Rectal smooth muscle tissue (tissue), 1 donor: ENCODE results near the gene EPC1.
"Not testable (repeated sequence)": the region's sequence is repeated elsewhere in the genome, so short reads cannot be mapped to it uniquely, and the experiment has no call there.

Source experiments
- H3K27ac ChIP-seq: one replicate; pipeline ENCODE4 v1.7.0; 2013; ENCODE audit warnings: low read depth, low read length, inconsistent platforms
- H3K27me3 ChIP-seq: one replicate; pipeline ENCODE4 v1.7.0; 2013; ENCODE audit warnings: low read length; ENCODE audit not compliant: control insufficient read depth, insufficient read depth
- H3K36me3 ChIP-seq: one replicate; pipeline ENCODE4 v1.7.0; 2013; ENCODE audit warnings: low read length; ENCODE audit not compliant: control insufficient read depth, insufficient read depth
- H3K4me1 ChIP-seq: one replicate; pipeline ENCODE4 v1.7.0; 2013; ENCODE audit warnings: low read length; ENCODE audit not compliant: control insufficient read depth, insufficient read depth
- H3K4me3 ChIP-seq: one replicate; pipeline ENCODE4 v1.7.0; 2013; ENCODE audit warnings: low read length
- H3K9ac ChIP-seq: one replicate; pipeline ENCODE4 v1.7.0; 2013; ENCODE audit warnings: low read length

EPC1 gene

DNA sequence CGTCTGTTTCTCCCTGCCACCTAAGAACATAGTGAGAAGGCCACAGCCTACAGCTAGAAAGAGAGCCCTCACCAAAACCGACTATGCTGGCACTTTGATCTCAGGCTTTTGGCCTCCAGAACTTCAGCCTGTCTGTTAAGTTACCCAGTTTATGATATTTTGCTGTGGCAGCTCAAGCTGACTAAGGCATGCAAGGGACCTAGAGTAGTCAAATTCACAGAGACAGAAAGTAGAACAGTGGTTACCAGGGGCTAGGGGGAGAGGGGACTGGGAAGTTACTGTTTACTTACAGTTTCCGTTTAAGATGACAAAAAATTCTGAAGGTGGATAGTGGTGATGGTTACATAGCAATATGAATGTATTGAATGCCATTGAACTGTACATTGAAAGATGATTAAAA lies 96.5 kb downstream of the EPC1 start:
- H3K27ac ChIP-seq, H3K27me3 ChIP-seq, H3K9ac ChIP-seq, H3K4me3 ChIP-seq, H3K36me3 ChIP-seq, H3K4me1 ChIP-seq: not testable (repeated sequence)

DNA sequence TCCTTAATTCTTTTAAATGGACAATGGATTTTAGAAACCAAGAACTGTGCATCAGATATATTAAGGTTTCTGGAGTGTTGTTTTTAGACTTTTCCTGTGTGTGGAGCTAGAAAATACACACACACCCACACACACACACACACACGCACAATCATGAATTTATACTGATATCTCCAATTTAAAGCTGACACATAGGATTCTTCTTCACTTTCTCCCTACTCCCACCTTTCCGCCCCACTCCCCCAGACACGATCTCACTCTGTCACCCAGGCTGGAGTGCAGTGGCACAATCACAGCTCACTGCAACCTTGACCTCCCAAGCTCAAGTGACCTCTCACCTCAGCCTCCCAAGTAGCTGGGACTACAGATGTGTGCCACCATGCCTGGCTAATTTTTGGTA lies 100.3 kb downstream of the EPC1 start:
- Histone ChIP-seq H3K27ac (no peak overlapping the region), H3K4me3 (no peak overlapping the region), H3K36me3 (no peaks in the 10 kb centered on the region), H3K9ac (no peak overlapping the region), H3K27me3 (no peaks in the 10 kb centered on the region), H3K4me1 (no peaks in the 10 kb centered on the region)

DNA sequence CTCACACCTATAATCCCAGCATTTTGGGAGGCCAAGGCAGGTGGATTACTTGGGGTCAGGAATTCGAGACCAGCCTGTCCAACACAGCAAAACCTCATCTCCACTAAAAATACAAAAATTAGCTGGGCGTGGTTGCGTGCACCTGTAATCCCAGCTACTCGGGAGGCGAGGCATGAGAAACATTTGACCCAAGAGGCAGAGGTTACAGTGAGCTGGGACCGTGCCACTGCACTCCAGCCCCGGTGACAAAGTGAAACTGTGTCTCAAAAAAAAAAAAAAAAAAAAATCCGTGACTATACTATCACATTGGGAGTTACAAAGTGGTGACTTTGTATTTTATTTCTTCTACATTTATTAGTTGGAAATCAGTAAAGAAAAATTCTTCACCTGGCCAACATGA lies 101.2 kb downstream of the EPC1 start:
- no peak overlapping the region for H3K4me3 ChIP-seq
- H3K27ac ChIP-seq, result no peak overlapping the region
- H3K4me1 ChIP-seq, result no peaks in the 10 kb centered on the region
- H3K9ac ChIP-seq, result no peak overlapping the region
- H3K36me3 ChIP-seq, result no peaks in the 10 kb centered on the region
- no peaks in the 10 kb centered on the region for H3K27me3 ChIP-seq

DNA sequence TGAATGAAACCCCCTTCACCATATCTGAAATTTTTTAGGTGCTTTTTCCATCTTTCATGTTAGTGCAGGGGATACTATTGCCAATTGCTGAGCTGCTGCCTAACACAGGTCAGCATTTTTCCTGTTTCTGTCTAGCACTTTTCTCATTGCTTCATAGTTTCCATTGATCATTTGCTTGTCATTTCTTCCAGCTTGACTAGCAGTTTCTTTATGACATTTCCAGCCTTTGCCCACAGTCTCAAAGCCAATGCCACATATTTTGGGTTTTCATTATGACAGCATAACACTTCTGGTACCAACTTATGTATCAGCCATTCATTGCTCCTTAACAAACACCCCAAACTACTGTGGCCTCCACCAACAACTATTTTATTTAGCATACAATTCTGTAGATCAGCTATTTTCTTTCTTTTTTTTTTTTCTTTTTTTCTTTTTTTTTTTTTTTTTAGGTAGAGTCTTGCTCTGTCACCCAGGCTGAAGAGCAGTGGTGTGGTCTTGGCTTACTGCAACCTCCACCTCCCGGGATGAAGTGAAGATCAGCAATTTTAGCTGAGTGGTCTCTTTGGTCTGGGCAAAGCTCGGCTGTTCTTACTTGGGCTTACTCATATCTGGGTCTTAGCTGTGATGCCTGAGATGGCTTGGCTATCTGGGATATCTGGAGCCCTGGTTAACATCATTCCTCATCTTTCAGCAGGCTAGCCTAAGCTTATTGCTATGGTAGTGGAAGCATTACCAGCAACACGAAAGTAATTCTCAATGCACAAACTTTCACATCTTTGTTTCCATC lies 102.3 kb downstream of the EPC1 start:
- Histone ChIP-seq H3K4me1 (no peaks in the 10 kb centered on the region), H3K36me3 (no peaks in the 10 kb centered on the region), H3K27ac (no peak overlapping the region), H3K9ac (no peak overlapping the region), H3K4me3 (no peak overlapping the region), H3K27me3 (no peaks in the 10 kb centered on the region)

DNA sequence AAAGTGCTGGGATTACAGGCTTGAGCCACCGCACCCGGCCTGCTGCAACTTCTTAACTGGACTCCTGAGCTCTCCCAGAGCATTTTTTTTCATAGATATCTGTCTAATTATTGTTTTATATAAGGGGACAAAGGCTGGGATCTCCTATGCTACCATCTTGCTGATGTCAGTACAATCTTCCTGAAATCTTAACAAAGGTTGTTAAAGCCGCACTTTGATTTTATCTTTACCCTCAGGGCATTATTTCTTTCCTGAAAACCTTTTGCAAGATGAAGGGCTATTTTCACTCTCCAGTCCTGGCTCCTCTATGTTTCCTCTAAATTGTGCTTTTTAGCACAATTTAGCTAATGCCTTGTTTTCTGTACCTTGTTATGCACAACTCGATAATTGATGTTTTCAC lies 102.9 kb downstream of the EPC1 start:
- Histone ChIP-seq H3K9ac (no peak overlapping the region), H3K36me3 (no peaks in the 10 kb centered on the region), H3K27me3 (no peaks in the 10 kb centered on the region), H3K4me1 (no peaks in the 10 kb centered on the region), H3K4me3 (no peak overlapping the region), H3K27ac (no peak overlapping the region)

DNA sequence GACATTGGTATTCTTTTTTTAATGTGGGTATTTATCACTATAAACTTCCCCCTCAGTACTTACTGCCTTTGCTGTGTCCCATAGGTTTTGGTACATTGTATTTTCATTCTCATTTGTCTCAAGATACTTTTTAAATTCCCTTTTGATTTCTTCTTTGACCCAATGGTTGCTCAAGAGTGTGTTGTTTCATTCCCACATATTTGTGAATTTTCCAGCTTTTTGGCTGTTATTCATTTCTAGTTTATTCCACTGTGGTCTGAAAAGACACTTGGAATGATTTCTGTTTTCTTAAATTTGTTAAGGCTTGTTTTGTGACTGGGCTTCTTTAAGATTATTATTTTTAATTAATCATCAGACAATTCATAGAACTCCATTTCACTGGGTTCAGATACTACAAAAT lies 105.0 kb downstream of the EPC1 start:
- Histone ChIP-seq H3K36me3 (no peaks in the 10 kb centered on the region), H3K9ac (no peak overlapping the region), H3K27ac (no peak overlapping the region), H3K4me3 (no peak overlapping the region), H3K27me3 (no peaks in the 10 kb centered on the region), H3K4me1 (no peaks in the 10 kb centered on the region)

DNA sequence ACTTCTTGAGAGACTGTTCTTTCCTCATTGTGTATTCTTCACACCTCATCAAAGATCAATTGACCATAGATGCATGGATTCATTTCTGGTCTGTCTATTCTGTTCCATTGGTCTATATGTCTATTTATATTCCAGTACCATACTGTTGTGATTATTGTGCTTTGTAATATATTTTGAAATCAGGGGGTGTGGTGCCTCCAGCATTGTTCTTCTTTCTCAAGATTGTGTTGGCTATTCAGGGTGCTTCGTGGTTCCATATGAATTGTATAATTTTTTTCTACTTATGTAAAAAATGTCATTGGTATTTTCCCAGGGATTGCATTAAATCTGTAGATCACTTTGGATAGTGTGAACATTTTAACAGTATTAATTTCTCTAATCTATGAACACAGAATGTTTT lies 106.5 kb downstream of the EPC1 start:
- Histone ChIP-seq H3K4me1 (no peaks in the 10 kb centered on the region), H3K36me3 (no peaks in the 10 kb centered on the region), H3K9ac (no peak overlapping the region), H3K4me3 (no peak overlapping the region), H3K27me3 (no peaks in the 10 kb centered on the region), H3K27ac (no peak overlapping the region)

DNA sequence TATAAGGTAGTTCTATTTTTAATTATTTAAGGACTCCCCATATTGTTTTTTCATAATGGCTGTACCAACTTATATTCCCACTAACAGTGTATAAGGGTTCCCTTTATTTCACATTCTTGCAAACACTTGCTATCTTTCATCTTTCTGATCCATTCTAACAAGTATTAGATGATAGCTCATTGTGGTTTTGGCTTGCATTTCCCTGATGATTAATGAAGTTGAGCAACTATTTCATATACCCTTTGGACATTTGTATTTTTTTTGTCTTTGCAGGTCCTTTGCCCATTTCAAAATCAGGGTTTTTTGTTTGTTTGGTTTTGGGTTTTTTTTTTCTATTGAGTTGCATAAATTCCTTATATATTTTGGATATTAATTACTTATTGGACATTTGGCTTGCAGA lies 107.2 kb downstream of the EPC1 start:
- Histone ChIP-seq H3K27me3 (no peaks in the 10 kb centered on the region), H3K36me3 (no peaks in the 10 kb centered on the region), H3K27ac (no peak overlapping the region), H3K4me1 (no peaks in the 10 kb centered on the region), H3K9ac (no peak overlapping the region), H3K4me3 (no peak overlapping the region)

DNA sequence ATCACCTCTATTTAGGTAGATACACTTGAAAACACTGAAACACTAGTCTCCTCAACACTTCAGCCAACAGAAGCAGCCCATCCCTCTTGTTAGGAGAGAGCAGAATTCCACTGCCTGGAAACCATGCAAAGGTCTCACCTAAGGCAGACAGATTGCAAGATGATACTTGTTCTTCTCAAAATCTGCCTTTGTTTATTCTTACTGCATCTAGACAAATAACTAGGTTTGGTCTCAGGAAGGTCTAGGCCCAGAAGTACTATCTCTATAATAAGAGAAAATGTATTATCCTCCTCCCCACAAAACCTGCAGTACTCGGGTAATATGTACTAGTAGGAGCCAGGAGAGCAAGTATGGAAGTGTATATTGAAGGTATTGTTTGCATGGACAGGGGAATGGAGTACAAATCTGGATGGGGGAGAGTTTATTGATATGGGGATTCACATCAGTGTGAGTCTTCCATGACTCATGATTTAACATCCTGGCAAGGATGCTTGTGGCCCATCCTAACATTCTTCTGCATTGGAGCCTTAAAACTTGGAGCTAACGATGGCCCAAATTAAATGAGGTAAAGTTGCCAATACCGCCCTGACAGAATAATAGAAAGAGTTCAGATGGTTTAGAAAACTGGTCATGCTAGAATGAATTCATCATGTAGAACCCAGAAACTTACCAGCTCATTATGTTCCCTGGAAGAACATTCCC lies 109.2 kb downstream of the EPC1 start:
- H3K27me3 ChIP-seq, result no peaks in the 10 kb centered on the region
- no peak overlapping the region for H3K27ac ChIP-seq
- H3K9ac ChIP-seq, result no peak overlapping the region
- no peaks in the 10 kb centered on the region for H3K4me1 ChIP-seq
- no peak overlapping the region for H3K4me3 ChIP-seq
- H3K36me3 ChIP-seq, result no peaks in the 10 kb centered on the region

DNA sequence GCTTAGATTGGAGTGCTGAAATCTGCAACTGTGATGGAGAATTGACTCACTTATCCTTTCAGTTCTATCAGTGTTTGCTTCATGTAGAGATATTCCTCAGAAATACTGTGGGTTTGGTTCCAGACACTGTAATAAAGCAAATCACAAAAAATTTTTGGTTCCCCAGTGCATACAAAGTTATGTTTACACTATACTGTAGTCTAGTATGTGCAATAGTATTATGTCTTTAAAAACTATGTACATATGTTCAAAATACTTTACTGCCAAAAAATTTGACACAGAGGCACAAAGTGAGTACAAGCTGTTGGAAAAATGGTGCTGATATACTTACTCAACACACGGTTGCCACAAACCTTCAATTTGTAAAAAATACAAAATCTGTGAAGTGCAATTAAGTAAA lies 112.5 kb downstream of the EPC1 start:
- no peak overlapping the region for H3K9ac ChIP-seq
- no peaks in the 10 kb centered on the region for H3K36me3 ChIP-seq
- no peaks in the 10 kb centered on the region for H3K4me1 ChIP-seq
- H3K4me3 ChIP-seq, result no peak overlapping the region
- no peak overlapping the region for H3K27ac ChIP-seq
- H3K27me3 ChIP-seq, result no peaks in the 10 kb centered on the region

DNA sequence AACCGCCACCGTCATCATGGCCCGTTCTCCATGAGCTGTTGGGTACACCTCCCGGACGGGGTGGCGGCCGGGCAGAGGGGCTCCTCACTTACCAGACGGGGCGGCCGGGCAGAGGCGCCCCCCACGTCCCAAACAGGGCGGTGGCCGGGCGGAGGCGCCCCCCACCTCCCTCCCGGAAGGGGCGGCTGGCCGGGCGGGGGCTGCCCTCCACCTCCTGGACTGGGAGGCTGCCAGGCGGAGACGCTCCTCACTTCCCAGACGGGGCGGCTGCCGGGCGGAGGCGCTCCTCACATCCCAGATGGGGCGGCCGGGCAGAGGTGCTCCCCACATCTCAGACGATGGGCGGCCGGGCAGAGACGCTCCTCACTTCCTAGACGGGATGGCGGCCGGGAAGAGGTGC lies 113.6 kb downstream of the EPC1 start:
- not testable (repeated sequence) for H3K36me3 ChIP-seq, H3K9ac ChIP-seq, H3K27ac ChIP-seq, H3K4me1 ChIP-seq, H3K27me3 ChIP-seq, H3K4me3 ChIP-seq

DNA sequence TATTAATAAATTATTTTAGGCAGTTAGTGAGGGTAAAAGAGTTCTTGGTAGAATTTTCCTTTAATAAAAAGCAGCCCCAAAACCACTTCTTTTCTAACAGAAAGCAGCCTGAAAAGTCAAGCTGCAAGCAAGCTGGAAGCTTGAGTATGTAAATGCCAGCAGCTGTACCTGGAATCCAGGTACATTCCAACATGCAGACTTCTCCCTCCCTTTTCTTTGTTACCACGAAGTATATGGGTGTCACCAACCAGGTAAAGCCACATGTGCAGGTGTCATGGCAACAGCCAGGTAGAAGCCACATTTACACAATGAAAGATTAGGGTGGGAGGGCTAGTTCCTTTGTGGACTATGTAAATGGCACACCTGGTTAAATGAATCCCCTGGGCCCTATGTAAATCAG lies 114.6 kb downstream of the EPC1 start:
- no peak overlapping the region for H3K27ac ChIP-seq
- H3K4me1 ChIP-seq, result no peaks in the 10 kb centered on the region
- no peaks in the 10 kb centered on the region for H3K27me3 ChIP-seq
- H3K36me3 ChIP-seq, result no peaks in the 10 kb centered on the region
- H3K4me3 ChIP-seq, result no peak overlapping the region
- no peak overlapping the region for H3K9ac ChIP-seq

DNA sequence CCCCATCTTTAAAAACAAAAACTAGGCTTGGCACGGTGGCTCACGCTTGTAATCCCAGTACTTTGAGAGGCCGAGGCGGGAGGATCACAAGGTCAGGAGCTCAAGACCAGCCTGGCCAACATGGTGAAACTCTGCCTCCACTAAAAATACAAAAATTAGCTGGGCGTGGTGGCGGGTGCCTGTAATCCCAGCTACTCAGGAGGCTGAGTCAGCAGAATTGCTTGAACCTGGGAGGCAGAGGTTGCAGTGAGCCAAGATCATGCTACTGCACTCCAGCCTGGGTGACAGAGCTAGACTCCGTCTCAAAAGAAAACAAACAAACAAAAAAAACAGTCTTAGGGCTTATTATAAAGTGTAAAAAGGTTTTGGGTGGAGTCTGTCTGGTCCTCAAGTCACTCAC lies 117.2 kb downstream of the EPC1 start:
- not testable (repeated sequence) for H3K4me1 ChIP-seq, H3K27me3 ChIP-seq, H3K9ac ChIP-seq, H3K27ac ChIP-seq, H3K36me3 ChIP-seq, H3K4me3 ChIP-seq
